Neuronal stem cell (in vitro differentiated cells): ENCODE measurements around the gene RITA1.
A peak's percentile ranks its signal among the peaks of the same experiment; 100 is the strongest.

ENCODE experiments used
- DNase-seq: peaks from one replicate; pipeline ENCODE4 v3.0.0-alpha.2; 2013; ENCODE audit warnings: low spot score
- H2AFZ ChIP-seq: one replicate; pipeline ENCODE4 v1.6.1; 2013; ENCODE audit warnings: mild to moderate bottlenecking, low read length, inconsistent platforms
- H2AK5ac ChIP-seq: 2 replicates; pipeline ENCODE4 v1.6.1; 2013; ENCODE audit warnings: low read depth, mild to moderate bottlenecking, inconsistent platforms, low read length, moderate library complexity, mixed read lengths
- H2BK120ac ChIP-seq: 2 replicates; pipeline ENCODE4 v1.6.1; 2013; ENCODE audit warnings: low read depth, mild to moderate bottlenecking, inconsistent platforms, low read length, moderate library complexity, mixed read lengths
- H2BK12ac ChIP-seq: one replicate; pipeline ENCODE4 v1.6.1; 2013; ENCODE audit warnings: low read length, inconsistent platforms
- H2BK15ac ChIP-seq: 2 replicates; pipeline ENCODE4 v1.6.1; 2013; ENCODE audit warnings: mild to moderate bottlenecking, low read length, inconsistent platforms, mixed read lengths
- H2BK5ac ChIP-seq: one replicate; pipeline ENCODE4 v1.6.1; 2013; ENCODE audit warnings: inconsistent platforms, mild to moderate bottlenecking, low read length, moderate library complexity
- H3K14ac ChIP-seq: one replicate; pipeline ENCODE4 v1.6.1; 2013; ENCODE audit warnings: low read length, inconsistent platforms
- H3K18ac ChIP-seq: 2 replicates; pipeline ENCODE4 v1.6.1; 2013; ENCODE audit warnings: low read length, inconsistent platforms
- H3K23ac ChIP-seq: 2 replicates; pipeline ENCODE4 v1.6.1; 2013; ENCODE audit warnings: low read depth, mild to moderate bottlenecking, mixed read lengths, low read length, inconsistent platforms; ENCODE audit not compliant: poor library complexity
- H3K27ac ChIP-seq: replicated peaks from 3 replicates; pipeline ENCODE4 v1.5.1; 2013; ENCODE audit warnings: low read length, inconsistent platforms
- H3K27me3 ChIP-seq, 3 experiments: 2 replicates each; pipeline ENCODE4 v1.6.1; 2013; ENCODE audit warnings: low read length in 3 of 3, mild to moderate bottlenecking in 2 of 3, inconsistent platforms in 1 of 3, low read depth in 1 of 3, mixed read lengths in 1 of 3, moderate library complexity in 1 of 3; ENCODE audit not compliant: control insufficient read depth in 3 of 3, insufficient read depth in 3 of 3
- H3K36me3 ChIP-seq, 2 donors: replicated peaks in 1 of 2; 2 replicates each; pipeline ENCODE4 v1.6.1; 2013; ENCODE audit warnings: low read length in 2 of 2; ENCODE audit not compliant: control insufficient read depth in 2 of 2, insufficient read depth in 2 of 2
- H3K4ac ChIP-seq: 2 replicates; pipeline ENCODE4 v1.6.1; 2013; ENCODE audit warnings: inconsistent platforms, mild to moderate bottlenecking, low read length, moderate library complexity
- H3K4me1 ChIP-seq, 2 donors: 1 replicate in 1 of 2; 2 replicates in 1 of 2; pipeline ENCODE4 v1.6.1; 2013; ENCODE audit warnings: low read length in 2 of 2, low read depth in 1 of 2; ENCODE audit not compliant: control insufficient read depth in 2 of 2, insufficient read depth in 1 of 2
- H3K4me2 ChIP-seq: one replicate; pipeline ENCODE4 v1.6.1; 2013; ENCODE audit warnings: mild to moderate bottlenecking, low read length, inconsistent platforms; ENCODE audit not compliant: insufficient read depth, poor library complexity, severe bottlenecking
- H3K4me3 ChIP-seq, 2 donors: 2 replicates each; pipeline ENCODE4 v1.5.1; 2013; ENCODE audit warnings: low read length in 2 of 2, mild to moderate bottlenecking in 2 of 2, inconsistent platforms in 1 of 2, moderate library complexity in 1 of 2
- H3K79me1 ChIP-seq: one replicate; pipeline ENCODE4 v1.6.1; 2013; ENCODE audit warnings: low read depth, mild to moderate bottlenecking, inconsistent platforms, low read length, moderate library complexity
- H3K9ac ChIP-seq: one replicate; pipeline ENCODE4 v1.6.1; 2013; ENCODE audit warnings: mild to moderate bottlenecking, low read depth, low read length, inconsistent platforms; ENCODE audit not compliant: poor library complexity
- H3K9me3 ChIP-seq, 2 donors: replicated peaks in 1 of 2; 2 replicates each; pipeline versions ENCODE3 to v1.6.1; 2013; ENCODE audit warnings: low read length in 2 of 2, mild to moderate bottlenecking in 2 of 2, inconsistent platforms in 1 of 2, low read depth in 1 of 2, mixed read lengths in 1 of 2, moderate library complexity in 1 of 2; ENCODE audit not compliant: control insufficient read depth in 2 of 2, insufficient read depth in 1 of 2
- H4K8ac ChIP-seq: one replicate; pipeline ENCODE4 v1.6.1; 2013; ENCODE audit warnings: low read depth, mild to moderate bottlenecking, inconsistent platforms, low read length, moderate library complexity
- H4K91ac ChIP-seq: one replicate; pipeline ENCODE4 v1.6.1; 2013; ENCODE audit warnings: low read length, low read depth, mild to moderate bottlenecking, inconsistent platforms; ENCODE audit not compliant: poor library complexity
- WGBS, 2 donors: extraction: QIAGEN DNeasy Blood & Tissue Kit; methylation state at CpG; one replicate each; pipeline ENCODE4 v1.1.7; 2013; ENCODE audit warnings: missing lambda C conversion rate in 2 of 2, mixed read lengths in 1 of 2; ENCODE audit not compliant: insufficient read length in 2 of 2, insufficient replicate concordance in 1 of 2; ENCODE audit errors: extremely low coverage in 2 of 2; 5-methylcytosine and 5-hydroxymethylcytosine counted together

The RITA1 gene

DNA sequence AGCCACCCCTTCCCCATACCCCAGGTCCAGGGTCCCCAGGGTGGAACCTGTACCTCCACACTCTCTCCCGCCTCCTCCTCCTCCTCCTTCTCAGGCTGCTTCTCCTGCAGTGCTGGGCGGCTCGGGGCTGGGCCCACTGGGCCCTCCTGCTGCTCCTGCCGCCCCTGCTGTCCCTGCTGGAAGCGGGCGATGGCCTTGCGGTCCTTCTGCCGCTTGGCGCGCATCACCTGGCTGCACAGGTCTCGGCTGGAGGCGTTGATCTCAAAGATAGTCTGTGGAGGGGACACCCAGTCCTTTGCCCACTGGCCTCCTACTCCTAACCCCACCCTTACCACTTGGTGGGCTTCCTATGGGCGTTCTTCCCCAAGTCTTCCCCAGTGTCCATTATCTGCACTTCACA, 21.5 kb upstream of the RITA1 start:
- H3K4ac ChIP-seq, result no peak overlapping the region
- H3K14ac ChIP-seq, result no peak overlapping the region
- no peak overlapping the region for H3K4me2 ChIP-seq
- H3K27ac ChIP-seq, result no peak overlapping the region
- no peak overlapping the region for H2AFZ ChIP-seq
- H3K4me3 ChIP-seq, result no peak overlapping the region
- peaks cover 39 to 92% of the 10 kb centered on the region in 2 donors for H3K36me3 ChIP-seq
- H3K18ac ChIP-seq, result peak overlapping the region; percentile 75
- H4K91ac ChIP-seq, result no peak overlapping the region
- H3K27me3 ChIP-seq, result no peaks in the 10 kb centered on the region
- peaks cover 6% of the 10 kb centered on the region for H3K79me1 ChIP-seq
- peaks cover 5 to 21% of the 10 kb centered on the region in 2 donors for H3K4me1 ChIP-seq
- no peak overlapping the region for H4K8ac ChIP-seq
- no peak overlapping the region for H2AK5ac ChIP-seq
- no peak for DNase-seq
- H3K23ac ChIP-seq, result peak overlapping the region; percentile 87
- no peak overlapping the region for H3K9ac ChIP-seq
- no peak overlapping the region for H2BK120ac ChIP-seq
- no peak overlapping the region for H2BK15ac ChIP-seq
- no CpG with 5 or more reads among the region's 13 CpGs for WGBS, 2 donors
- H3K9me3 ChIP-seq, result no peaks in the 10 kb centered on the region
- no peak overlapping the region for H2BK5ac ChIP-seq
- no peak overlapping the region for H2BK12ac ChIP-seq

DNA sequence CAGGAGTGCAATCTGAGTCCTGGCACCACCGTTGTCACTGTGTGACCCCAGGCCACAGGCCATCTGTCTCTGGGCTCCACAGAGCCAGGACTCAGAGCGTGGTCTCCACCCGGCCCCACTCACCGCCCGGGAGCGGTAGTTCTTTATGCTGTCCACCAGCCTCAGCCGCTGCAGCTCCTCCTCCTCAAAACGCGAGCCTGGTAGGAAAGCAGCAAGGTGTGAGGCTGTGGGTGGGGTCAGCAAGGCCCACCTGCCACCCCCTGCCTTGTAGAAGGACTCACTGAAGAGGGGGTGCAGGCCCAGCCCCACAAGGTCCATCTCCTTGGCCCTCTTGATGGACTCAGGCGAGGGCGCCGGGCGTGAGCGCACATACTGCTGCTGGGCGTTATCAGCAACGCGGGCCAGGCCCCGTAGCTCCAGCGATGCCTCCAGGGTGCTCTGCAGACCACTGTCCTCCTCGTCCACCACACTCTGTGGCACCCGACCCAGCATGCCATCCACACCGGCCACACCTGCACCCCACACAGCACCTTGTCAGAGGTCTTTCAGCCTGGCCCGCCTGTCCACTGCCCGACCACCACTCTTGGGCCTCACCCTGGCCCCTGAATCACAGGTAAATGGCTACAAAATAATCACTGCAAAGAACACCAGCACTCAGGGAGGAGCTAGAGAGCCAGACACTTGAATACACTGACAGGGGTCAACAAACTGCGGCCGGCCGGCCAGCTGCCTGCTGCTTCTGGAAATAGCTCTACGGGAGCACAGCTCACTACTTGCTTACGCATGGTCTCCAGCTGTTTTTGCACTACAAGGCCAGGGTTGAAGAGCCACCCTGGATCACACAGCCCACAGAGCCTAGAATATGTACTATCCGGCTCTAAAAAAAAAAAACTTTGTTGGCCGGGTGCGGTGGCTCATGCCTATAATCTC, 19.7 kb upstream of the RITA1 start:
- Histone ChIP-seq H2AFZ (no peak overlapping the region), H3K4me1 (peaks cover 5 to 15% of the 10 kb centered on the region in 2 donors), H3K18ac (no peak overlapping the region), H4K8ac (no peak overlapping the region), H3K14ac (no peak overlapping the region), H3K23ac (peak overlapping the region; percentile 52), H4K91ac (no peak overlapping the region), H2BK12ac (no peak overlapping the region), H3K36me3 (peaks cover 34 to 90% of the 10 kb centered on the region in 2 donors), H3K9ac (peak overlapping the region; percentile 24), H3K4me3 (no peak overlapping the region), H2BK120ac (no peak overlapping the region), H2AK5ac (no peak overlapping the region), H2BK5ac (no peak overlapping the region), H3K9me3 (no peaks in the 10 kb centered on the region), H3K27me3 (no peaks in the 10 kb centered on the region), H3K27ac (no peak overlapping the region), H2BK15ac (no peak overlapping the region), H3K4ac (no peak overlapping the region), H3K4me2 (no peak overlapping the region), H3K79me1 (no peaks in the 10 kb centered on the region)
- WGBS, 2 donors, result no CpG with 5 or more reads among the region's 32 CpGs
- no peak for DNase-seq

- H2AK5ac ChIP-seq, result no peak overlapping the region
- H3K4me2 ChIP-seq, result no peak overlapping the region
- H3K14ac ChIP-seq, result no peak overlapping the region
- no peak overlapping the region for H4K91ac ChIP-seq
- H3K9me3 ChIP-seq, result no peaks in the 10 kb centered on the region
- peaks cover 0 to under 1% of the 10 kb centered on the region in 2 donors for H3K4me1 ChIP-seq
- peaks cover 49 to 94% of the 10 kb centered on the region in 2 donors for H3K36me3 ChIP-seq
- H3K79me1 ChIP-seq, result no peaks in the 10 kb centered on the region
- no peak overlapping the region for H3K4ac ChIP-seq
- H3K9ac ChIP-seq, result no peak overlapping the region
- H2BK5ac ChIP-seq, result no peak overlapping the region
- H2BK120ac ChIP-seq, result no peak overlapping the region
- H3K27me3 ChIP-seq, result no peaks in the 10 kb centered on the region
- no peak overlapping the region for H3K4me3 ChIP-seq
- no CpG with 5 or more reads among the region's 10 CpGs for WGBS, 2 donors
- DNase-seq, result no peak
- no peak overlapping the region for H2AFZ ChIP-seq
- no peak overlapping the region for H3K27ac ChIP-seq
- H2BK15ac ChIP-seq, result no peak overlapping the region
- H2BK12ac ChIP-seq, result no peak overlapping the region
- no peak overlapping the region for H4K8ac ChIP-seq
- no peak overlapping the region for H3K18ac ChIP-seq
- H3K23ac ChIP-seq, result no peak overlapping the region
These were observed 17.7 kb upstream of the RITA1 start for GRCh38 chr12:113167868-113168267.

DNA sequence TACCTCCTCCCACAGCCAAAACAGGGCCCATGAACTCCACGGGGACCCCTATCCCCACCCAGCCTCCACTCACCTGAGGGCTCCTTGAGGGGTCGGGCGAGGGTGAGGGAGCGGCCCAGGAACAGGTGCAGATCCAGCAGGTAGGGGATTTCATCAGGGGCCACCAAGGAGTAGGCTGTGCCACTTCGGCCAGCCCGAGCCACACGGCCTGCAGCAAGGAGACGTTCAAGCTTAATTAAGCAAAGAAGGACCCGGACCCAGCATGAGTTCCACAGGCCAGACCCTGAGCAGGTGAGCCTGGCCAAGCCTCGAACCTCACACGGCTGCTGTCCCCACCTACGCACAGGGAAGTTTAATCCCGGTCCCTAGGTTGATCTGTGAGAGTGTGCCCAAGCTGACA, 15.8 kb upstream of the RITA1 start:
- Histone ChIP-seq H4K91ac (no peak overlapping the region), H3K27me3 (no peaks in the 10 kb centered on the region), H3K4ac (no peak overlapping the region), H3K79me1 (peaks cover 3% of the 10 kb centered on the region), H2AFZ (no peak overlapping the region), H3K4me1 (no peaks in the 10 kb centered on the region), H3K18ac (no peak overlapping the region), H2BK5ac (no peak overlapping the region), H3K14ac (no peak overlapping the region), H3K23ac (no peak overlapping the region), H2AK5ac (no peak overlapping the region), H3K36me3 (peaks cover 53 to 97% of the 10 kb centered on the region in 2 donors), H3K4me2 (no peak overlapping the region), H2BK12ac (no peak overlapping the region), H3K9ac (no peak overlapping the region), H4K8ac (no peak overlapping the region), H3K27ac (no peak overlapping the region), H3K4me3 (no peak overlapping the region), H3K9me3 (no peaks in the 10 kb centered on the region), H2BK15ac (no peak overlapping the region), H2BK120ac (no peak overlapping the region)
- DNase-seq, result no peak
- no CpG with 5 or more reads among the region's 13 CpGs for WGBS, 2 donors
